ENCODE results near the gene SH3BP1.

The SH3BP1 gene

DNA sequence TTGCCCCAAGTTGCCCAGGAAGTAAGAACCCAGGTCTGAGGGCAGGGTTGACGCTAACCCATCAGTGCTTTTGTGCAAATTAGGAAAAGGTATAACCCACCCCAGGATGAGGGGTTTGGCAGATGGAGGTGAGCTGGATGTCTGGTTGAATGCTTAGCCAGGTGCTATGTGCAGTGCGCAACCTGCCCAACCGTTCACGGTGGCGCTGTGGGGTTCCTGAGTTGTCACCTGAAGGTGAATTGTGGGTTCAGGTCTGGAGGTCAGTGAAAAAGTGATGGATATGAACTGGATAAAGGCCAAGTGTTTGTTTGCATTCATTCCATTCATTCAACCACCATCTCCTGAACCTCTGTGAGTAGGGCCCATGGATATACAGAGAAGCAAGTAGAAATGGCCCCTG, 45.2 kb upstream of the SH3BP1 start:
- Histone ChIP-seq H3K9me3 (ENCODE audit: insufficient read depth, low read length) (no peaks in the 10 kb centered on the region), H3K9ac (ENCODE audit: low read length) (no peak overlapping the region), H3K9me2 (replicated peaks; ENCODE audit: insufficient read depth, low read length) (no peaks in the 10 kb centered on the region), H3K4me2 (ENCODE audit: low read depth, low read length, poor library complexity, severe bottlenecking) (no peak overlapping the region), H3K27ac (ENCODE audit: low read depth, low read length) (no peak overlapping the region), H3K4me3 (ENCODE audit: insufficient read depth, low read length, poor library complexity, severe bottlenecking) (no peak overlapping the region), H4K20me1 (ENCODE audit: low read depth, low read length) (no peaks in the 10 kb centered on the region), H3K79me2 (ENCODE audit: insufficient read depth, low read length) (no peaks in the 10 kb centered on the region), H2AFZ (ENCODE audit: low read depth, low read length, severe bottlenecking) (no peak overlapping the region), H3F3A (ENCODE audit: insufficient read depth) (no peaks in the 10 kb centered on the region), H3K36me3 (ENCODE audit: low read length) (no peaks in the 10 kb centered on the region), H3K27me3 (ENCODE audit: low read length) (no peaks in the 10 kb centered on the region)
- TF ChIP-seq EZH2phosphoT487 (conservative IDR thresholded peaks at IDR 0.05; ENCODE audit: low read length), result no peak
- TF ChIP-seq, protein P1, sequence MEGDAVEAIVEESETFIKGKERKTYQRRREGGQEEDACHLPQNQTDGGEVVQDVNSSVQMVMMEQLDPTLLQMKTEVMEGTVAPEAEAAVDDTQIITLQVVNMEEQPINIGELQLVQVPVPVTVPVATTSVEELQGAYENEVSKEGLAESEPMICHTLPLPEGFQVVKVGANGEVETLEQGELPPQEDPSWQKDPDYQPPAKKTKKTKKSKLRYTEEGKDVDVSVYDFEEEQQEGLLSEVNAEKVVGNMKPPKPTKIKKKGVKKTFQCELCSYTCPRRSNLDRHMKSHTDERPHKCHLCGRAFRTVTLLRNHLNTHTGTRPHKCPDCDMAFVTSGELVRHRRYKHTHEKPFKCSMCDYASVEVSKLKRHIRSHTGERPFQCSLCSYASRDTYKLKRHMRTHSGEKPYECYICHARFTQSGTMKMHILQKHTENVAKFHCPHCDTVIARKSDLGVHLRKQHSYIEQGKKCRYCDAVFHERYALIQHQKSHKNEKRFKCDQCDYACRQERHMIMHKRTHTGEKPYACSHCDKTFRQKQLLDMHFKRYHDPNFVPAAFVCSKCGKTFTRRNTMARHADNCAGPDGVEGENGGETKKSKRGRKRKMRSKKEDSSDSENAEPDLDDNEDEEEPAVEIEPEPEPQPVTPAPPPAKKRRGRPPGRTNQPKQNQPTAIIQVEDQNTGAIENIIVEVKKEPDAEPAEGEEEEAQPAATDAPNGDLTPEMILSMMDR (IDR thresholded peaks at IDR 0.05; ENCODE audit: insufficient read depth, low read length, poor library complexity, severe bottlenecking), result no peak

DNA sequence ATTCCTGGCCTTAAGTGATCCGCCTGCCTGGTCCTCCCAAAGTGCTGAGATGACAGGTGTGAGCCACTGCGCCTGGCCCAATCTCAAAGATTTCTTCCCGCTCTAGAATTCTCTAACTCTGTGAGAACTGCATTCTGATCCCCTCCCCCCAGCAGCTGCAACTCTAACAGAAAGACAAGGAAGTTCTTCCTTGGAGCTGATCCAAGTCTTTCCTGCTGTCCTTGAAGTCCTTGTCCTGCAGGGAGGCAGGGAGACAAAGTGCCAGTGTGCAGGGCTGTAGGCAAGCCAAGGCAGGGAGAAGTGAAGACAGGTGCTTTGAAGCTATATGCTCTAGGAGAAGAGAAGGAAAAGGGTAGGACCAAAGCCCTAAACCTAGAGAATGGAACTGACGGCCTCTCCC, 40.3 kb upstream of the SH3BP1 start:
- no peak overlapping the region for H3K4me3 ChIP-seq (ENCODE audit: insufficient read depth, low read length, poor library complexity, severe bottlenecking)
- TF ChIP-seq EZH2phosphoT487 (conservative IDR thresholded peaks at IDR 0.05; ENCODE audit: low read length), result no peak
- TF ChIP-seq, protein P1 (IDR thresholded peaks at IDR 0.05; ENCODE audit: insufficient read depth, low read length, poor library complexity, severe bottlenecking), result no peak
- H2AFZ ChIP-seq (ENCODE audit: low read depth, low read length, severe bottlenecking), result no peak overlapping the region
- H3K9me3 ChIP-seq (ENCODE audit: insufficient read depth, low read length), result no peaks in the 10 kb centered on the region
- no peaks in the 10 kb centered on the region for H3K36me3 ChIP-seq (ENCODE audit: low read length)
- no peaks in the 10 kb centered on the region for H3K27me3 ChIP-seq (ENCODE audit: low read length)
- H3K27ac ChIP-seq (ENCODE audit: low read depth, low read length), result no peak overlapping the region
- no peaks in the 10 kb centered on the region for H3K79me2 ChIP-seq (ENCODE audit: insufficient read depth, low read length)
- no peaks in the 10 kb centered on the region for H3K9me2 ChIP-seq (replicated peaks; ENCODE audit: insufficient read depth, low read length)
- no peak overlapping the region for H3K9ac ChIP-seq (ENCODE audit: low read length)
- no peaks in the 10 kb centered on the region for H3F3A ChIP-seq (ENCODE audit: insufficient read depth)
- H4K20me1 ChIP-seq (ENCODE audit: low read depth, low read length), result no peaks in the 10 kb centered on the region
- no peak overlapping the region for H3K4me2 ChIP-seq (ENCODE audit: low read depth, low read length, poor library complexity, severe bottlenecking)

DNA sequence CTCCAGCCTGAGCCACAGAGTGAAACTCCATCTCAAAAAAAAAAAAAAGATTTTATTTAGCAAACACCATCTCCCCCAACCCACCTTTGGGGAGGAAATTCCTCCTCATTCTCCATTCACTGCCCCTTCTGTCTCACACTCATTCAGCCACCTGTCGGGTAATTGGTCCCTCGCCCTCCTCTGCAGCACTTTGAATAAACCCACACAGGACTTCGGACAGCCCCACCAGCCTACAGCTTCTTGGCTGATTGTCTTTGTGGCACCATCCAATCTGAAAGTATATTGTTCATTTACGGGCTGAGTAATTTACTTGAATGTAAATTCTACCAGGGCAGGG, 38.3 kb upstream of the SH3BP1 start:
- Histone ChIP-seq H3K9me3 (ENCODE audit: insufficient read depth, low read length) (no peaks in the 10 kb centered on the region), H3K36me3 (ENCODE audit: low read length) (no peaks in the 10 kb centered on the region), H3K4me2 (ENCODE audit: low read depth, low read length, poor library complexity, severe bottlenecking) (peak overlapping the region; percentile 28), H3F3A (ENCODE audit: insufficient read depth) (no peaks in the 10 kb centered on the region), H3K27ac (ENCODE audit: low read depth, low read length) (no peak overlapping the region), H3K27me3 (ENCODE audit: low read length) (no peaks in the 10 kb centered on the region), H3K9ac (ENCODE audit: low read length) (no peak overlapping the region), H3K4me3 (ENCODE audit: insufficient read depth, low read length, poor library complexity, severe bottlenecking) (no peak overlapping the region), H3K9me2 (replicated peaks; ENCODE audit: insufficient read depth, low read length) (no peaks in the 10 kb centered on the region), H3K79me2 (ENCODE audit: insufficient read depth, low read length) (no peaks in the 10 kb centered on the region), H2AFZ (ENCODE audit: low read depth, low read length, severe bottlenecking) (peak overlapping the region; percentile 27), H4K20me1 (ENCODE audit: low read depth, low read length) (no peaks in the 10 kb centered on the region)
- TF ChIP-seq, protein P1 (IDR thresholded peaks at IDR 0.05; ENCODE audit: insufficient read depth, low read length, poor library complexity, severe bottlenecking), result no peak
- no peak for TF ChIP-seq EZH2phosphoT487 (conservative IDR thresholded peaks at IDR 0.05; ENCODE audit: low read length)
